Measurements from ENCODE around the gene DHX9.

DHX9 gene

GRCh38 chr1:182913401-182913800, 74.3 kb downstream of the DHX9 start:
- no peak overlapping the region for H3K27ac ChIP-seq
- TF ChIP-seq CTCF (conservative IDR thresholded peaks at IDR 0.05), result no peak

- H3K27ac ChIP-seq, result no peak overlapping the region
- no peak for TF ChIP-seq CTCF (conservative IDR thresholded peaks at IDR 0.05)
Measured at GRCh38 chr1:182917378-182917777, 78.2 kb downstream of the DHX9 start.

GRCh38 chr1:182925661-182926060, 86.5 kb downstream of the DHX9 start:
- TF ChIP-seq CTCF (conservative IDR thresholded peaks at IDR 0.05), result no peak
- H3K27ac ChIP-seq, result no peak overlapping the region

GRCh38 chr1:182927693-182928433, 88.7 kb downstream of the DHX9 start:
- no peak for TF ChIP-seq CTCF (conservative IDR thresholded peaks at IDR 0.05)
- no peak overlapping the region for H3K27ac ChIP-seq

- H3K27ac ChIP-seq, result no peak overlapping the region
- TF ChIP-seq CTCF (conservative IDR thresholded peaks at IDR 0.05), result no peak
Measured at GRCh38 chr1:182930985-182931384, 91.8 kb downstream of the DHX9 start.

GRCh38 chr1:182935716-182936115, 96.6 kb downstream of the DHX9 start:
- no peak for TF ChIP-seq CTCF (conservative IDR thresholded peaks at IDR 0.05)
- no peak overlapping the region for H3K27ac ChIP-seq
